Measurements from ENCODE around the gene MCTP2. TPM values are rescaled to one million over a fixed set of nuclear protein-coding genes. Genes with fewer than 3 reads are reported as not detected.

The MCTP2 gene
- total RNA-seq, 1 donor from 2014 or later: 12.8 TPM

GRCh38 chr15:94348084-94348483 is 116.7 kb downstream of the MCTP2 start:
- peaks cover 2% of the 10 kb centered on the region for H3K36me3 Mint-ChIP-seq
- TF ChIP-seq CTCF (IDR thresholded peaks at IDR 0.05; ENCODE audit: unreplicated experiment): no peak
- peaks cover 29% of the 10 kb centered on the region for H3K4me1 Mint-ChIP-seq
- peaks cover 3% of the 10 kb centered on the region for H3K9me3 Mint-ChIP-seq
- no peak for DNase-seq (ENCODE audit: low spot score in 2 of 2, unreplicated experiment in 2 of 2)
- no peaks in the 10 kb centered on the region for H3K27me3 Mint-ChIP-seq (ENCODE audit: low read depth)
- H3K4me3 Mint-ChIP-seq: no peak overlapping the region
- no peak overlapping the region for H3K27ac Mint-ChIP-seq

GRCh38 chr15:94351031-94351535 is 119.7 kb downstream of the MCTP2 start:
- H3K36me3 Mint-ChIP-seq: peaks cover 2% of the 10 kb centered on the region
- H3K4me1 Mint-ChIP-seq: peaks cover 55% of the 10 kb centered on the region
- no peaks in the 10 kb centered on the region for H3K27me3 Mint-ChIP-seq (ENCODE audit: low read depth)

GRCh38 chr15:94352636-94353487 is 121.5 kb downstream of the MCTP2 start:
- TF ChIP-seq CTCF (IDR thresholded peaks at IDR 0.05; ENCODE audit: unreplicated experiment): no peak
- peaks cover 64% of the 10 kb centered on the region for H3K4me1 Mint-ChIP-seq
- peaks cover 2% of the 10 kb centered on the region for H3K36me3 Mint-ChIP-seq
- H3K27me3 Mint-ChIP-seq (ENCODE audit: low read depth): no peaks in the 10 kb centered on the region
- H3K9me3 Mint-ChIP-seq: peaks cover 3% of the 10 kb centered on the region
- H3K4me3 Mint-ChIP-seq: peak overlapping the region; percentile 15
- H3K27ac Mint-ChIP-seq: peak overlapping the region; percentile 74
- DNase-seq (ENCODE audit: low spot score in 2 of 2, unreplicated experiment in 2 of 2): peak in 1 of 2 experiments; percentile 52

More at GRCh38 chr15:94351031-94351535, 119.7 kb downstream of the MCTP2 start:
- DNase-seq (ENCODE audit: low spot score in 2 of 2, unreplicated experiment in 2 of 2): no peak
- no peak for TF ChIP-seq CTCF (IDR thresholded peaks at IDR 0.05; ENCODE audit: unreplicated experiment)
- Mint-ChIP-seq H3K4me3 (no peak overlapping the region), H3K27ac (no peak overlapping the region), H3K9me3 (peaks cover 3% of the 10 kb centered on the region)

GRCh38 chr15:94353488-94353820 is 122.1 kb downstream of the MCTP2 start:
- H3K9me3 Mint-ChIP-seq: peaks cover under 1% of the 10 kb centered on the region
- no peak for TF ChIP-seq CTCF (IDR thresholded peaks at IDR 0.05; ENCODE audit: unreplicated experiment)

GRCh38 chr15:94354655-94355054 is 123.3 kb downstream of the MCTP2 start:
- H3K9me3 Mint-ChIP-seq: no peaks in the 10 kb centered on the region
- peaks cover 63% of the 10 kb centered on the region for H3K4me1 Mint-ChIP-seq
- no peaks in the 10 kb centered on the region for H3K36me3 Mint-ChIP-seq
- DNase-seq (ENCODE audit: low spot score in 2 of 2, unreplicated experiment in 2 of 2): no peak
- TF ChIP-seq CTCF (IDR thresholded peaks at IDR 0.05; ENCODE audit: unreplicated experiment): no peak
- H3K27me3 Mint-ChIP-seq (ENCODE audit: low read depth): no peaks in the 10 kb centered on the region
- H3K27ac Mint-ChIP-seq: peak overlapping the region; percentile 52
- H3K4me3 Mint-ChIP-seq: no peak overlapping the region

More at GRCh38 chr15:94353488-94353820, 122.1 kb downstream of the MCTP2 start:
- DNase-seq (ENCODE audit: low spot score in 2 of 2, unreplicated experiment in 2 of 2): no peak
- H3K4me3 Mint-ChIP-seq: no peak overlapping the region
- peaks cover under 1% of the 10 kb centered on the region for H3K36me3 Mint-ChIP-seq
- peak overlapping the region; percentile 74 for H3K27ac Mint-ChIP-seq
- peaks cover 64% of the 10 kb centered on the region for H3K4me1 Mint-ChIP-seq
- H3K27me3 Mint-ChIP-seq (ENCODE audit: low read depth): no peaks in the 10 kb centered on the region

Data from mesothelial cell of epicardium (in vitro differentiated cells).